T-cell (primary cell): ENCODE data around the gene CEBPG. TPM values are rescaled to one million over a fixed set of nuclear protein-coding genes. Genes with fewer than 3 reads are reported as not detected.

ENCODE experiments used
- ATAC-seq, 4 experiments: fragments of 200-7000 bp in 3 of 4; fragments of 150-1000 bp in 1 of 4; cut with Tn5 transposase; replicated peaks in 1 of 4; 1 replicate in 3 of 4; 2 replicates in 1 of 4; pipeline ENCODE4 v1.10.0; 2021; ENCODE audit warnings: moderate library complexity in 3 of 4, mild to moderate bottlenecking in 2 of 4, moderate number of reproducible peaks in 1 of 4
- CTCF ChIA-PET, 2 donors: fragments of 300-600 bp; sonication (Branson Sonifier 250); formaldehyde crosslinking; loops; one replicate each; lab custom pipeline; 2022; ENCODE audit warnings: antibody characterized with exemption in 2 of 2; lab: Charles Lee
- POLR2A ChIA-PET, 2 donors: fragments of 300-600 bp; sonication (Branson Sonifier 250); formaldehyde crosslinking; loops; one replicate each; lab custom pipeline; 2022; ENCODE audit warnings: antibody characterized with exemption in 2 of 2; lab: Charles Lee
- DNase-seq, 35 experiments: peaks; one replicate each; pipeline versions ENCODE4 v3.0.0 to v3.0.0-alpha.2; 2013 to 2023
- H3K27ac ChIP-seq: one replicate; pipeline ENCODE4 v1.5.1; 2013; ENCODE audit warnings: low read length
- H3K27me3 ChIP-seq, 2 experiments: replicated peaks in 1 of 2; 1 replicate in 1 of 2; 2 replicates in 1 of 2; pipeline versions ENCODE4 v1.6.1 to v1.7.0; 2013; ENCODE audit warnings: low read length in 1 of 2, mixed read lengths in 1 of 2; ENCODE audit not compliant: control insufficient read depth in 2 of 2, insufficient read depth in 2 of 2; ENCODE audit errors: extremely low read depth in 1 of 2
- H3K36me3 ChIP-seq, 2 donors: 1 replicate in 1 of 2; 2 replicates in 1 of 2; pipeline versions ENCODE4 v1.6.1 to v1.7.0; 2013; ENCODE audit warnings: low read length in 1 of 2; ENCODE audit not compliant: control insufficient read depth in 2 of 2, insufficient read depth in 1 of 2; ENCODE audit errors: extremely low read depth in 1 of 2
- H3K4me1 ChIP-seq, 2 experiments: 1 replicate in 1 of 2; 2 replicates in 1 of 2; pipeline versions ENCODE4 v1.6.1 to v1.7.0; 2013; ENCODE audit warnings: low read length in 2 of 2, mixed read lengths in 1 of 2; ENCODE audit not compliant: insufficient read depth in 2 of 2, control insufficient read depth in 1 of 2; ENCODE audit errors: extremely low read depth in 1 of 2
- H3K4me3 ChIP-seq, 2 donors: 1 replicate in 1 of 2; 2 replicates in 1 of 2; pipeline versions ENCODE4 v1.5.1 to v1.7.0; 2013; ENCODE audit warnings: mild to moderate bottlenecking in 2 of 2, low read length in 1 of 2, moderate library complexity in 1 of 2; ENCODE audit not compliant: control insufficient read depth in 1 of 2; ENCODE audit errors: extremely low read depth in 1 of 2
- H3K9me3 ChIP-seq: 2 replicates; pipeline ENCODE4 v1.7.0; 2013
- H3K27ac Mint-ChIP-seq, 2 donors: one replicate each; pipeline ENCODE4 v1.8.0; 2020 to 2021; ENCODE audit warnings: mild to moderate bottlenecking in 2 of 2, mixed read lengths in 2 of 2
- H3K27me3 Mint-ChIP-seq, 2 donors: one replicate each; pipeline ENCODE4 v1.8.0; 2021 to 2022; ENCODE audit warnings: mixed read lengths in 2 of 2
- H3K36me3 Mint-ChIP-seq: one replicate; pipeline ENCODE4 v1.8.0; 2021; ENCODE audit warnings: mixed read lengths
- H3K4me1 Mint-ChIP-seq, 3 donors: one replicate each; pipeline ENCODE4 v1.8.0; 2020 to 2022; ENCODE audit warnings: mixed read lengths in 3 of 3, mild to moderate bottlenecking in 1 of 3
- H3K4me3 Mint-ChIP-seq, 3 donors: one replicate each; pipeline ENCODE4 v1.8.0; 2020 to 2022; ENCODE audit warnings: mild to moderate bottlenecking in 3 of 3, mixed read lengths in 3 of 3, moderate library complexity in 3 of 3
- H3K9me3 Mint-ChIP-seq, 3 donors: one replicate each; pipeline ENCODE4 v1.8.0; 2020 to 2022; ENCODE audit warnings: mixed read lengths in 3 of 3
- WGBS: methylation state at CpG from one replicate; pipeline ENCODE4 v1.1.5; 2013; ENCODE audit warnings: missing lambda C conversion rate; ENCODE audit not compliant: insufficient coverage; 5-methylcytosine and 5-hydroxymethylcytosine counted together
- total RNA-seq, 35 experiments: library from RNA in 6 of 35; stranded (reverse) in 6 of 35; fragments of 120-200 nt in 1 of 35; gene quantifications; one replicate each; pipeline versions ENCODE4 v1.2.1 to v1.2.4 and lab custom pipeline; 2013 to 2026

CEBPG gene
- total RNA-seq, 5 donors from 2014 or later (not counting 1 experiment from before 2014, with no cell fraction given) = 15.9 to 27.1 (median 25.1) TPM

DNA sequence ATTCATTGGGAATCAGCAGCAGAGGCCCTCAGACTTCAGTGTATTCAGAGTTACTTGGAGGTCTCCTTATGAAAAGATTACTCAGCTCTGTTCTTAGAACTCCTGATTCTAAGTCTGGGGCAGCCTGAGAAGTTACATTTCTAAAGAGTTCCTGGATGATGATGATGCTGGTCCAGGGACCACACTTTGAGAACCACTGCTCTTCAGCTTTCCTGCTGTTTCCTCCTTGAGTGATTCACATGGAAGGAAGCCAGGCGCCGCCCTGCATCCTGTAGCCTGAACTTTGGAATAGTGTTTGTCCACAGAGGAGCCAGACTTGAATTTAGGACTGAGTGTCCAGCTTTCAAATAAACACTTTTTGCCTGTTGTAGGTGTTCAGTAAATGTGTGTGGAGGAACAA is 2.9 kb downstream of the CEBPG start:
- H3K9me3 ChIP-seq = no peaks in the 10 kb centered on the region
- DNase-seq (no peak), ATAC-seq (no peak)
- no peaks in the 10 kb centered on the region for H3K27me3 ChIP-seq
- peaks cover 65 to 72% (median 71%) of the 10 kb centered on the region in 3 donors for H3K4me1 Mint-ChIP-seq
- ChIA-PET POLR2A (no interaction called here), CTCF (interaction anchor here in 1 of 2 donors (1.0 kb wide), 1 partner anchor 199 kb away, joined by 7 read pairs; no protein-coding TSS in a partner anchor)
- peaks cover 6 to 31% of the 10 kb centered on the region in 2 experiments for H3K4me1 ChIP-seq
- no peak overlapping the region for H3K27ac Mint-ChIP-seq
- peaks cover 19% of the 10 kb centered on the region for H3K36me3 Mint-ChIP-seq
- no peaks in the 10 kb centered on the region for H3K27me3 Mint-ChIP-seq
- no peaks in the 10 kb centered on the region for H3K9me3 Mint-ChIP-seq
- peak overlapping the region; percentile 85 to 90 (median 86) for H3K4me3 Mint-ChIP-seq
- WGBS = no CpG with 5 or more reads among the region's 2 CpGs
- peaks cover 0 to 4% of the 10 kb centered on the region in 2 donors for H3K36me3 ChIP-seq
- no peak overlapping the region for H3K4me3 ChIP-seq
- no peak overlapping the region for H3K27ac ChIP-seq

DNA sequence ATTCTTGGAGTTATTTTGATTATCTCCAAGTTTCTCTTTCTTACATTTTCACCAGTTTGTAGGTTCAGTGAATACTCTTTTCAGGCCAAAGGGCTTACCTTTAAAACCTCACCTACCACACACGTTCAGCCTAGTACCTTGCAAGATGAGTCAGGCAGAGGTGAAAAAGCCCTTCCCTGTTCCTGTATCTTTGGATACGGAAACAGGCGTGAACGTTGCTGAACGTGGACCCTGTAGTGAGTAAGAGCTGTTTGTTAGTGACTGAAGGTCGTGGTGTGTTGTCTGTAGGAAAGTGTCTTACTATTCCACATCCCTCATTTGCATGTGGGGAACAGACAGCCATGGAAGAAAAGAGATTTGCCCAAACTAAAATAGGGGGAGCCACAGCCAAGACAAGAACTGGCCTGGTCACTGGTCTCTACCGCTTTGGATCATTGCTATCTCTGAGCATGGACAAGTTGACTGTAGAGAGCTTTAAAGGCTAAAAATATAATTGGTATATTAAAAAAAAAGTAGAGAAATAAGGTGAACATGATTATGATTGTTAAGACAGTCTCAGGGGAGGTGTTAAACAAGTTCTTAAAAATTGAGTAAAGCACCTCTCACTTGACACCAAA is 3.5 kb downstream of the CEBPG start:
- Mint-ChIP-seq H3K36me3 (peaks cover 19% of the 10 kb centered on the region), H3K27me3 (no peaks in the 10 kb centered on the region), H3K4me1 (peaks cover 70 to 77% (median 77%) of the 10 kb centered on the region in 3 donors), H3K27ac (no peak overlapping the region), H3K4me3 (no peak overlapping the region), H3K9me3 (no peaks in the 10 kb centered on the region)
- CTCF ChIA-PET = interaction anchor here in 1 of 2 donors (1.0 kb wide), 1 partner anchor 200 kb away, joined by 7 read pairs; no protein-coding TSS in a partner anchor
- no peaks in the 10 kb centered on the region for H3K27me3 ChIP-seq
- 100% methylated on average over 1 of the region's 7 CpGs for WGBS
- H3K36me3 ChIP-seq = peaks cover 0 to 4% of the 10 kb centered on the region in 2 donors
- H3K4me3 ChIP-seq = no peak overlapping the region
- H3K9me3 ChIP-seq = no peaks in the 10 kb centered on the region
- peaks cover 6 to 25% of the 10 kb centered on the region in 2 experiments for H3K4me1 ChIP-seq
- DNase-seq (no peak), ATAC-seq (no peak)
- POLR2A ChIA-PET = no interaction called here
- no peak overlapping the region for H3K27ac ChIP-seq

DNA sequence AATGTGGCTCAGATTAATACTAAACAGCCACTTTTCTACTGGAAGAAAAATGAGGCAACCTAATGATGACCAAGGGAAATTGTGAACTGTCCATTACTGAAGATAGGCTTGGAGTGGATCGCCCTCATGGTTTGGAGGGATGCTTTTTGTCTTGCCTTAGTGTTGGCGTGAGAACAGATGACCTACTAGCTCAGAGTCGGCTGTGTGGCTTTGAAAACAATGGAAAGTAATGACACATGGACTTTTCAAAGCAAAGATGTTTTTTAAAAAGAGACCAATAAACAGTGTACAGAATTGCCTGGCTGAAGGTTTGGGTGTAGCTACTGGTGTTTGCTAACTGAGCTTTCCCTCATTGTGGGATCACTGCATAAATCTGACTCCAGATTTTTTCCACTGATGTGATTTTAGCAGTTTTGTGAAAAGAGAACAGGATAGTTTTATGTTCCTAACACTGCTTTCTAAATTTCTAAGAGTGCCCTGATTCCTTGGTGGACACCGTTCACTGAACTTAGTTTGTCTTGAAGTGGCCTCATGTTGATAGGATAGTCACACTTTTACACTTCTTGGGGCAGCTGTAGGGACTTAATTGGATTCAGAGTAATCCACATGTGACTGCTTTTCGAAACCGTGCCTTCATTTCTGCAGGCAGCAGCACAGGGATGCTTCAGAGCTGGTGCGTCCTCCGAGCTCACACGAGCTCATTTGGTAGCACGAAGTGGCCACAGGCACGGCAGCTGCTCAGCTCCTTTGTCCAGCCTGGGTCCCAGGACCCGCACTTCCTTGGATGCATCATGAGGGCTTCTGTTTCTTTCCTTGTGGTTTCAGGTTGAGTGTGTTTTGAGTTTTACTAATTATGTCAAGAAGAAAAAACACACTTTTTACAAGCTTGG is 4.3 kb downstream of the CEBPG start:
- Mint-ChIP-seq H3K27ac (no peak overlapping the region), H3K27me3 (no peaks in the 10 kb centered on the region), H3K36me3 (peaks cover 19% of the 10 kb centered on the region), H3K9me3 (no peaks in the 10 kb centered on the region), H3K4me3 (no peak overlapping the region), H3K4me1 (peaks cover 73 to 75% (median 75%) of the 10 kb centered on the region in 3 donors)
- Histone ChIP-seq H3K4me3 (no peak overlapping the region), H3K4me1 (peaks cover 6 to 21% of the 10 kb centered on the region in 2 experiments), H3K9me3 (no peaks in the 10 kb centered on the region), H3K27ac (no peak overlapping the region), H3K27me3 (no peaks in the 10 kb centered on the region), H3K36me3 (peaks cover 0 to 4% of the 10 kb centered on the region in 2 donors)
- ChIA-PET POLR2A (no interaction called here), CTCF (no interaction called here)
- WGBS = 88% methylated on average over 8 of the region's 12 CpGs
- DNase-seq = no peak
- ATAC-seq = no peak

DNA sequence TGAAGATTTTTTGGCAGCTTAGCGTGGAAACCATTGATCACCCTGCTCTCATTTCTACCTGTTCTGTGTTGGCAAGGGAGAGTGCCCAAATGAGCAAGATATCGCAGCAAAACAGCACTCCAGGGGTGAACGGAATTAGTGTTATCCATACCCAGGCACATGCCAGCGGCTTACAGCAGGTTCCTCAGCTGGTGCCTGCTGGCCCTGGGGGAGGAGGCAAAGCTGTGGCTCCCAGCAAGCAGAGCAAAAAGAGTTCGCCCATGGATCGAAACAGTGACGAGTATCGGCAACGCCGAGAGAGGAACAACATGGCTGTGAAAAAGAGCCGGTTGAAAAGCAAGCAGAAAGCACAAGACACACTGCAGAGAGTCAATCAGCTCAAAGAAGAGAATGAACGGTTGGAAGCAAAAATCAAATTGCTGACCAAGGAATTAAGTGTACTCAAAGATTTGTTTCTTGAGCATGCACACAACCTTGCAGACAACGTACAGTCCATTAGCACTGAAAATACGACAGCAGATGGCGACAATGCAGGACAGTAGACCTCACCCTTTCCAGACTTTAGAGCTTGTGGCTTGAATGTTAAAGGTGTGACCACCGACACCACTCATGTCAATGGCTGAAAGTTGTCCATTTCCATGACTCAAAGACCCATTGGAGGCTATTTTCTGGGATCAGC is 5.8 kb downstream of the CEBPG start:
- no peaks in the 10 kb centered on the region for H3K27me3 ChIP-seq
- ATAC-seq (no peak), DNase-seq (no peak)
- Mint-ChIP-seq H3K9me3 (no peaks in the 10 kb centered on the region), H3K27me3 (no peaks in the 10 kb centered on the region), H3K4me1 (peaks cover 76 to 82% (median 80%) of the 10 kb centered on the region in 3 donors), H3K36me3 (peaks cover 19% of the 10 kb centered on the region), H3K27ac (no peak overlapping the region), H3K4me3 (no peak overlapping the region)
- WGBS = 96% methylated on average over 10 of the region's 16 CpGs
- peaks cover 0 to 4% of the 10 kb centered on the region in 2 donors for H3K36me3 ChIP-seq
- peaks cover 6 to 16% of the 10 kb centered on the region in 2 experiments for H3K4me1 ChIP-seq
- H3K27ac ChIP-seq = no peak overlapping the region
- no peaks in the 10 kb centered on the region for H3K9me3 ChIP-seq
- no peak overlapping the region for H3K4me3 ChIP-seq
- ChIA-PET CTCF (no interaction called here), POLR2A (no interaction called here)

DNA sequence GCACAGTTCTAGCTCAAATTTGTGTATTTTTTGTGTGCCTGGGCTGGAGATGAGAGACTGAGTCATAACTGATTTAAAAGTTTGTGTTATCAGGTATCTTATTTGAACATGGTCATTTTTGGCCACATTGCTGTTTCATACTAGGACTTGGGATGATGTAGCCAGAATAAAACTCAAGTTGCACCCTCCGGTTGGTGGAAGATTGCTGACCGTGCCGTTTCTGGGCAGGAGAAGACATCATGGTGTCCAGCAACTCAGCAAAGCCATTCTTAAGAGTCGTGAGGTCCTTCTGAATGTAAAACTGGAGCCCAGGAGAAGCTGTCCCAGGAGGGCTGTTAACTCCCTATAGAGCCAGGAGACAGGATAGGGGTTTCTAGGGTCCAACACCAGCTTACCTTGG is 7.6 kb downstream of the CEBPG start:
- no peak overlapping the region for H3K4me3 ChIP-seq
- ChIA-PET CTCF (interaction anchor here in 1 of 2 donors (0.6 kb wide), 1 partner anchor 175 kb away, joined by 4 read pairs; no protein-coding TSS in a partner anchor), POLR2A (interaction anchor here in 1 of 2 donors (0.5 kb wide), 1 partner anchor 829 kb away, joined by 5 read pairs; no protein-coding TSS in a partner anchor)
- Mint-ChIP-seq H3K9me3 (no peaks in the 10 kb centered on the region), H3K36me3 (peaks cover 19% of the 10 kb centered on the region), H3K4me3 (no peak overlapping the region), H3K27ac (no peak overlapping the region), H3K27me3 (no peaks in the 10 kb centered on the region), H3K4me1 (peaks cover 58 to 66% (median 64%) of the 10 kb centered on the region in 3 donors)
- H3K27ac ChIP-seq = no peak overlapping the region
- peaks cover 0 to 7% of the 10 kb centered on the region in 2 donors for H3K36me3 ChIP-seq
- no peaks in the 10 kb centered on the region for H3K27me3 ChIP-seq
- no peak for DNase-seq
- no peaks in the 10 kb centered on the region for H3K9me3 ChIP-seq
- no peak for ATAC-seq
- peaks cover 0 to 3% of the 10 kb centered on the region in 2 experiments for H3K4me1 ChIP-seq
- WGBS = 100% methylated on average over 3 of the region's 4 CpGs

DNA sequence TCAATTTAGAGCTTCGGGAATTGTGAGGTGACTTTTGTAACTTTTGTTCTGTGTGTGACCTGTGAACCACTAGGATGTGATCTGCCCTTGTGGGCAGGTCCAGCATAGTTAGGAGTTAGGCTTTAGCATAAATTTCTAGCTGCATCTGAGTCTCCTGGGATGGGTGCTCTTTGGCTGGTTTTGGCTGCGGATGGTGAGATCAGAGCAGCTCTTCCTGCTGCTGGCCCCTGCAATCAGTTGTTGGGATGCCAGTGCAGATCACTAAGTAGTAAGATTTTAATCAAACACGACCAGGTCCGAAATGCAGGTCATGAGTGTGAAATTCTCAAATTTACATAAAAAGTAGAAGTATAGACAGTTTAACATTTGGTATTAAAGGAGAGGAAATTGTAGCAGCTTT is 8.5 kb downstream of the CEBPG start:
- no peak overlapping the region for H3K27ac Mint-ChIP-seq
- POLR2A ChIA-PET = interaction anchor here in 1 of 2 donors (0.6 kb wide), 1 partner anchor 138 kb away, joined by 7 read pairs; no protein-coding TSS in a partner anchor

More for the DNA sequence above, 8.5 kb downstream of the CEBPG start:
- peaks cover 49 to 57% (median 55%) of the 10 kb centered on the region in 3 donors for H3K4me1 Mint-ChIP-seq
- Histone ChIP-seq H3K36me3 (peaks cover 3 to 10% of the 10 kb centered on the region in 2 donors), H3K4me3 (no peak overlapping the region), H3K4me1 (peaks cover 0 to 3% of the 10 kb centered on the region in 2 experiments), H3K9me3 (no peaks in the 10 kb centered on the region), H3K27ac (no peak overlapping the region), H3K27me3 (no peaks in the 10 kb centered on the region)
- H3K4me3 Mint-ChIP-seq = no peak overlapping the region
- H3K9me3 Mint-ChIP-seq = no peaks in the 10 kb centered on the region
- peaks cover 19% of the 10 kb centered on the region for H3K36me3 Mint-ChIP-seq
- no peak for ATAC-seq
- CTCF ChIA-PET = no interaction called here
- DNase-seq = no peak
- H3K27me3 Mint-ChIP-seq = no peaks in the 10 kb centered on the region
- 96% methylated on average over 4 of the region's 4 CpGs for WGBS
